K562 (cell line): Measurements from ENCODE around the gene LMAN2L. TPM values are rescaled to one million over a fixed set of nuclear protein-coding genes. Genes with fewer than 3 reads are reported as not detected.

Source experiments
- ATAC-seq: fragments of 200-7000 bp; cut with Tn5 transposase; 3 replicates; pipeline ENCODE4 v1.9.1; 2020; ENCODE audit warnings: moderate library complexity
- BruUV-seq: library from RNA; stranded (reverse); fragments of 400-500 nt; replicated peaks from 2 replicates; lab custom pipeline; 2021; lab: Mats Ljungman, UMichigan
- CTCF ChIA-PET: fragments of 300-600 bp; formaldehyde crosslinking; extraction: SDS; loops from one replicate; lab custom pipeline; 2021; ENCODE audit warnings: low intra/inter-chr PET ratio; lab: Yijun Ruan, JAX
- POLR2A ChIA-PET: fragments of 300-600, 350-650 bp; sonication (Branson Sonifier 250); formaldehyde crosslinking; extraction: SDS; loops from one replicate; lab custom pipeline; 2021; ENCODE audit warnings: antibody characterized with exemption, inconsistent platforms; lab: Yijun Ruan, JAX
- DNase-seq, 4 experiments: peaks; one replicate each; pipeline versions ENCODE4 v3.0.0 to v3.0.0-alpha.2; 2011 to 2018; ENCODE audit warnings: low spot score in 3 of 4, mixed read lengths in 3 of 4; ENCODE audit errors: extremely low read depth in 1 of 4
- FAIRE-seq: peaks from 2 replicates; lab custom pipeline; 2011; peaks lifted over from hg19 to GRCh38; lab: Jason Lieb, UNC
- H2AFZ ChIP-seq: 2 replicates; pipeline ENCODE4 v1.6.0; 2011; ENCODE audit warnings: low read depth, low read length, control low read depth, inconsistent platforms
- H3K27ac ChIP-seq: fragments of 200-600 bp; 3 replicates; pipeline ENCODE4 v1.8.0; 2011; ENCODE audit warnings: low read depth, mild to moderate bottlenecking, control low read depth, inconsistent platforms, low read length, moderate library complexity, mixed read lengths; ENCODE audit errors: extremely low read depth
- H3K27me3 ChIP-seq, 2 experiments: fragments of 300-600 bp in 1 of 2; 2 replicates in 1 of 2; 3 replicates in 1 of 2; pipeline versions ENCODE4 v1.6.0 to v1.8.0; 2011; ENCODE audit warnings: inconsistent platforms in 2 of 2, low read length in 2 of 2, mild to moderate bottlenecking in 1 of 2, mixed read lengths in 1 of 2, moderate library complexity in 1 of 2; ENCODE audit not compliant: control insufficient read depth in 2 of 2, insufficient read depth in 2 of 2
- H3K36me3 ChIP-seq: fragments of 300-600 bp; 3 replicates; pipeline ENCODE4 v1.8.0; 2011; ENCODE audit warnings: mild to moderate bottlenecking, low read length, inconsistent platforms; ENCODE audit not compliant: control insufficient read depth, insufficient read depth
- H3K4me1 ChIP-seq, 2 experiments: fragments of 200-600 bp in 1 of 2; replicated peaks in 1 of 2; 2 replicates in 1 of 2; 3 replicates in 1 of 2; pipeline versions ENCODE4 v1.5.1 to v1.8.0; 2011; ENCODE audit warnings: inconsistent platforms in 2 of 2, low read length in 2 of 2, mild to moderate bottlenecking in 1 of 2, mixed read lengths in 1 of 2, moderate library complexity in 1 of 2; ENCODE audit not compliant: control insufficient read depth in 2 of 2, insufficient read depth in 2 of 2
- H3K4me2 ChIP-seq: 2 replicates; pipeline ENCODE4 v1.6.1; 2011; ENCODE audit warnings: low read length, control low read depth, inconsistent platforms, mixed read lengths; ENCODE audit not compliant: insufficient read depth
- H3K4me3 ChIP-seq: fragments of 200-600 bp; sonication (generic), shearing (Covaris generic); 2 replicates; pipeline ENCODE4 v1.5.1; 2016; ENCODE audit warnings: control low read depth, inconsistent platforms
- H3K79me2 ChIP-seq: fragments of 200-600 bp; 3 replicates; pipeline ENCODE4 v1.8.0; 2011; ENCODE audit warnings: low read length, inconsistent platforms; ENCODE audit not compliant: control insufficient read depth, insufficient read depth
- H3K9ac ChIP-seq, 2 experiments: 2 replicates each; pipeline versions ENCODE4 v1.6.0 to v1.6.1; 2011; ENCODE audit warnings: low read depth in 2 of 2, low read length in 2 of 2, control low read depth in 1 of 2, inconsistent platforms in 1 of 2, mild to moderate bottlenecking in 1 of 2, mixed read lengths in 1 of 2; ENCODE audit not compliant: insufficient read depth in 1 of 2
- H3K9me1 ChIP-seq: one replicate; pipeline ENCODE4 v1.6.0; 2011; ENCODE audit warnings: inconsistent platforms, mild to moderate bottlenecking, low read length, moderate library complexity; ENCODE audit not compliant: control insufficient read depth, insufficient read depth
- H3K9me3 ChIP-seq: replicated peaks from 2 replicates; pipeline ENCODE4 v1.5.1; 2011; ENCODE audit warnings: low read depth, low read length, inconsistent platforms; ENCODE audit not compliant: control insufficient read depth, insufficient read depth
- H4K20me1 ChIP-seq: replicated peaks from 2 replicates; pipeline ENCODE4 v1.6.1; 2011; ENCODE audit warnings: low read length, inconsistent platforms, mixed read lengths; ENCODE audit not compliant: control insufficient read depth, insufficient read depth
- CBX3 ChIP-seq, 2 experiments: IDR thresholded peaks; 1 replicate in 1 of 2; 2 replicates in 1 of 2; pipeline ENCODE4 v1.6.1; 2012; ENCODE audit warnings: inconsistent platforms in 2 of 2, low read length in 2 of 2, borderline replicate concordance in 1 of 2, control low read depth in 1 of 2
- GATAD2A ChIP-seq: fragments of 450-650 bp; IDR thresholded peaks from 2 replicates; pipeline ENCODE4 v1.6.1; 2017
- GTF2F1 ChIP-seq: IDR thresholded peaks from 2 replicates; pipeline ENCODE4 v1.6.1; 2011; ENCODE audit warnings: low read depth, low read length, improper control_type of control experiment
- MAZ ChIP-seq, 2 experiments: fragments of 450-650 bp in 1 of 2; sonication (generic) in 1 of 2; formaldehyde crosslinking; IDR thresholded peaks in 1 of 2; conservative IDR thresholded peaks in 1 of 2; 2 replicates each; pipeline versions ENCODE4 v1.4.0 to v1.5.0; 2020; ENCODE audit warnings: mild to moderate bottlenecking in 1 of 2, missing genetic modification reagents in 1 of 2
- NFRKB ChIP-seq: fragments of 450-650 bp; IDR thresholded peaks from 2 replicates; pipeline ENCODE4 v1.6.1; 2016; ENCODE audit warnings: low read depth
- SETDB1 ChIP-seq: IDR thresholded peaks from one replicate; pipeline ENCODE4 v1.6.1; 2012; ENCODE audit warnings: low read length, control low read depth, inconsistent platforms
- SRF ChIP-seq, 2 experiments: fragments of 250-450, 450-650 bp in 1 of 2; sonication (Bioruptor Pico) in 1 of 2; sonication (generic) in 1 of 2; formaldehyde crosslinking; IDR thresholded peaks; 2 replicates each; pipeline versions ENCODE4 v1.5.0 to v1.5.1; 2020 to 2022; ENCODE audit warnings: mild to moderate bottlenecking in 1 of 2, missing genetic modification reagents in 1 of 2
- ZBTB7A ChIP-seq: IDR thresholded peaks from 2 replicates; pipeline ENCODE4 v1.6.1; 2011; ENCODE audit warnings: low read depth, mild to moderate bottlenecking, low read length, moderate library complexity, borderline replicate concordance; ENCODE audit not compliant: control insufficient read depth
- ZNF124 ChIP-seq: sonication (generic); formaldehyde crosslinking; IDR thresholded peaks from 2 replicates; pipeline ENCODE4 v1.8.1; 2022; ENCODE audit warnings: missing genetic modification reagents
- ZNF212 ChIP-seq: fragments of 450-650 bp; formaldehyde crosslinking; IDR thresholded peaks from 2 replicates; pipeline ENCODE4 v1.4.0; 2020; ENCODE audit warnings: mild to moderate bottlenecking
- ZNF764 ChIP-seq: fragments of 250-450 bp; sonication (Bioruptor Pico); IDR thresholded peaks from 2 replicates; pipeline ENCODE4 v1.4.0; 2020; ENCODE audit warnings: low read depth, mild to moderate bottlenecking, moderate library complexity
- WGBS: fragments of 100-300 bp; shearing (Covaris generic); methylation state at CpG from one replicate; pipeline ENCODE4 v1.1.6; 2016; ENCODE audit warnings: low coverage, mixed read lengths; ENCODE audit not compliant: insufficient coverage; ENCODE audit errors: missing lambda C conversion rate; 5-methylcytosine and 5-hydroxymethylcytosine counted together
- in situ Hi-C: fragments of 300-500 bp; cut with MboI; formaldehyde crosslinking; loops from 4 replicates; pipeline ENCODE4 v1.15.0; 2018; ENCODE audit warnings: inconsistent platforms, mixed read lengths
- intact Hi-C: fragments of 100-400 bp; cut with micrococcal nuclease; formaldehyde crosslinking; loops from 2 replicates; pipeline ENCODE4 v1.14.2; 2022
- polyA plus RNA-seq, 8 experiments: library from polyadenylated mRNA; depleted of rRNA in 4 of 8; stranded (reverse) in 5 of 8; unstranded in 3 of 8; fragments of >200 nt; fragmentation: Nextera tagmentation in 2 of 8; fragmentation: Illumina TruSeq in 1 of 8; extraction: Ambion mirVana in 2 of 8; extraction: Trizol in 1 of 8; gene quantifications; 2 replicates each; pipeline versions ENCODE4 v1.2.1 to v1.2.3, GENCODE V29; 2011 to 2014; ENCODE audit warnings: inconsistent platforms in 1 of 8, missing spikeins in 1 of 8
- total RNA-seq, 7 experiments: library from RNA; depleted of rRNA in 6 of 7; stranded (reverse); fragments of >200 nt in 6 of 7; fragmentation: Illumina TruSeq in 2 of 7; extraction: Trizol in 2 of 7; gene quantifications; 2 replicates each; pipeline versions ENCODE4 v1.2.1 to v1.2.3, GENCODE V29; 2011 to 2021; ENCODE audit warnings: low replicate concordance in 1 of 7
- TF ChIP-seq, protein P1 (sequence below), 2 experiments: fragments of 450-650 bp; formaldehyde crosslinking in 1 of 2; IDR thresholded peaks; 2 replicates each; pipeline versions ENCODE4 v1.4.0 to v1.6.1; 2014 to 2020; ENCODE audit warnings: mild to moderate bottlenecking in 2 of 2, borderline replicate concordance in 1 of 2, low read depth in 1 of 2

The LMAN2L gene
- total and polyA plus RNA-seq, 9 of the 15 experiments (the other 6 are each of a cell fraction or from before 2014, with no cell fraction given) = 7.2 to 37.7 (median 12.5) TPM

DNA sequence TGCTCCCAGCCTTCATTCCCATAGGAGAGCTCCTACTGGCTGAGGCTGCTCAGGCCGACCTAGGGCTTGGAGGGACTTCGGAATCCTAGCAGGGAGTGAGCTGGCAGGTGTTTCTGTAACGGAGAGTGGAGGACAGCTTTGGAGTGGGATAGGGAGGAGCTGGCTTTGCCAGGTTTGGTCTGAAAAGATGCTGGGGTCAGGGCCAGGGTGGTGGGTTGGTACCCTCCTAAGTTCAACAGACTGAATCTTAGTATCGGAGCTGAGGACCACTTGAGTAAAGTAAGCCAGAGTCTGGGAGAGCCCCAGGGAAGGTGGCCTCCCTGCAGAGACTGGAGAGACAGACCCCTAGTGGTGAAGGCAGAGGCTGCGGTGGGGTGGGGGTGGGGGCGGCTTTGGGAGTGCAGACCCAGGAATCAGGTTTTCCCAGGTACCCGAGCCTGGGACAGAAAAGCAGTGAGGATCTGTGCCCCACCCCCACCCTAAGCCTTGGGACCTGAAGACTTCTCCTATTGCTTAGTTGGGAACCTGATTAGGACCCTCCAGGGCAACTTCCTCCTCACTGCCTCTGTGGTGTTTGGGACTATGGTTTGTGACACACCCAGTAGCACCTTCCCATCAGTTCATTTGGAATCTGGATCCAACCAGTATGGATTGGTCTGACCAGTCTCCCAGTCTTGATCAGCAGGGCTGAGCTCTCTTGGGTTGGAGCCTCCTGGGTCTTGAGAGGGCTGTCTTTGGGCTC, 23.8 kb upstream of the LMAN2L start:
- 17% methylated on average over 6 of the region's 7 CpGs for WGBS
- peaks cover 7% of the 10 kb centered on the region for H3K9me1 ChIP-seq
- peaks cover 5% of the 10 kb centered on the region; the same call in 1 of the 2 replicates for H4K20me1 ChIP-seq
- H3K9ac ChIP-seq = peak overlapping the region; percentile 42 to 100
- H3K4me2 ChIP-seq = peak overlapping the region; percentile 99
- CTCF ChIA-PET = interaction anchor here (1.1 to 1.4 kb wide), 2 partner anchors 162 to 210 kb away, joined by 3 read pairs; no protein-coding TSS in a partner anchor
- FAIRE-seq = peak; percentile 44
- H3K9me3 ChIP-seq = no peaks in the 10 kb centered on the region
- H3K27me3 ChIP-seq = no peaks in the 10 kb centered on the region; a peak in 1 of 5 replicates
- POLR2A ChIA-PET = interaction anchor here (0.6 to 3.5 kb wide), 10 partner anchors 11 to 638 kb away, joined by 3 to 15 read pairs (median 3); no protein-coding TSS in a partner anchor
- H3K4me1 ChIP-seq = peaks cover 29 to 45% of the 10 kb centered on the region in 2 experiments
- H3K79me2 ChIP-seq = peaks cover 35% of the 10 kb centered on the region
- in situ Hi-C loops (no loop called here), intact Hi-C loops (loop anchor here (5.0 kb wide), 3 partner anchors 54 to 211 kb away; partner anchors contain the start of genes CNNM3 and KANSL3)
- peak overlapping the region; percentile 79 for H2AFZ ChIP-seq
- peak; percentile 72 for ATAC-seq
- DNase-seq = peak; percentile 67 to 75 (median 70)
- no peaks in the 10 kb centered on the region for H3K36me3 ChIP-seq
- no TSS peak for BruUV-seq
- peak overlapping the region; percentile 49; the same call in 2 of the 3 replicates for H3K27ac ChIP-seq
- H3K4me3 ChIP-seq = peak overlapping the region; percentile 54
- TF ChIP-seq ZBTB7A = peak; percentile 76; the same call in 1 of the 2 replicates
- TF ChIP-seq SETDB1 = no peak
- TF ChIP-seq CBX3 (IDR thresholded peaks at IDR 0.05; ENCODE audit: borderline replicate concordance in 1 of 2, low read length in 2 of 2) = no peak
- TF ChIP-seq, protein P1, sequence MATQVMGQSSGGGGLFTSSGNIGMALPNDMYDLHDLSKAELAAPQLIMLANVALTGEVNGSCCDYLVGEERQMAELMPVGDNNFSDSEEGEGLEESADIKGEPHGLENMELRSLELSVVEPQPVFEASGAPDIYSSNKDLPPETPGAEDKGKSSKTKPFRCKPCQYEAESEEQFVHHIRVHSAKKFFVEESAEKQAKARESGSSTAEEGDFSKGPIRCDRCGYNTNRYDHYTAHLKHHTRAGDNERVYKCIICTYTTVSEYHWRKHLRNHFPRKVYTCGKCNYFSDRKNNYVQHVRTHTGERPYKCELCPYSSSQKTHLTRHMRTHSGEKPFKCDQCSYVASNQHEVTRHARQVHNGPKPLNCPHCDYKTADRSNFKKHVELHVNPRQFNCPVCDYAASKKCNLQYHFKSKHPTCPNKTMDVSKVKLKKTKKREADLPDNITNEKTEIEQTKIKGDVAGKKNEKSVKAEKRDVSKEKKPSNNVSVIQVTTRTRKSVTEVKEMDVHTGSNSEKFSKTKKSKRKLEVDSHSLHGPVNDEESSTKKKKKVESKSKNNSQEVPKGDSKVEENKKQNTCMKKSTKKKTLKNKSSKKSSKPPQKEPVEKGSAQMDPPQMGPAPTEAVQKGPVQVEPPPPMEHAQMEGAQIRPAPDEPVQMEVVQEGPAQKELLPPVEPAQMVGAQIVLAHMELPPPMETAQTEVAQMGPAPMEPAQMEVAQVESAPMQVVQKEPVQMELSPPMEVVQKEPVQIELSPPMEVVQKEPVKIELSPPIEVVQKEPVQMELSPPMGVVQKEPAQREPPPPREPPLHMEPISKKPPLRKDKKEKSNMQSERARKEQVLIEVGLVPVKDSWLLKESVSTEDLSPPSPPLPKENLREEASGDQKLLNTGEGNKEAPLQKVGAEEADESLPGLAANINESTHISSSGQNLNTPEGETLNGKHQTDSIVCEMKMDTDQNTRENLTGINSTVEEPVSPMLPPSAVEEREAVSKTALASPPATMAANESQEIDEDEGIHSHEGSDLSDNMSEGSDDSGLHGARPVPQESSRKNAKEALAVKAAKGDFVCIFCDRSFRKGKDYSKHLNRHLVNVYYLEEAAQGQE (IDR thresholded peaks at IDR 0.05; ENCODE audit: borderline replicate concordance) = peak; percentile 89
- TF ChIP-seq, protein P1 (CRISPR knock-in tag; IDR thresholded peaks at IDR 0.05; ENCODE audit: low read depth) = no peak
- no peak for TF ChIP-seq GATAD2A
- no peak for TF ChIP-seq NFRKB
- no peak for TF ChIP-seq ZNF212 (CRISPR knock-in tag)
- TF ChIP-seq SRF (CRISPR knock-in tag; IDR thresholded peaks at IDR 0.05) = 0 out of 4 replicates have a peak, but pooled peaks of 1 of the 2 experiments have one; percentile 8
- TF ChIP-seq ZNF764 (CRISPR knock-in tag) = no peak
- TF ChIP-seq GTF2F1 = no peak
- TF ChIP-seq MAZ (CRISPR knock-in tag; conservative IDR thresholded peaks at IDR 0.05 in 1 of 2, IDR thresholded peaks at IDR 0.05 in 1 of 2) = peak; percentile 55 to 81; a peak in 3 of 4 replicates
- TF ChIP-seq ZNF124 (CRISPR knock-in tag) = no peak
